Esophagus squamous epithelium (tissue), 4 donors: ENCODE data around the gene SERINC3.

Source experiments
- POLR2A ChIP-seq, 4 donors: fragments of 450-650 bp; IDR thresholded peaks; one replicate each; pipeline ENCODE4 v1.6.1; 2017; ENCODE audit warnings: antibody characterized with exemption in 4 of 4, mild to moderate bottlenecking in 4 of 4, moderate library complexity in 3 of 4
- TF ChIP-seq, protein P1 (sequence below), 6 experiments: fragments of 450-650 bp in 4 of 6; fragments of 200-600 bp in 2 of 6; sonication (generic) in 2 of 6; IDR thresholded peaks; one replicate each; pipeline ENCODE4 v1.5.1; 2016 to 2019; ENCODE audit warnings: antibody characterized with exemption in 6 of 6, mild to moderate bottlenecking in 4 of 6, moderate library complexity in 4 of 6

DNA sequence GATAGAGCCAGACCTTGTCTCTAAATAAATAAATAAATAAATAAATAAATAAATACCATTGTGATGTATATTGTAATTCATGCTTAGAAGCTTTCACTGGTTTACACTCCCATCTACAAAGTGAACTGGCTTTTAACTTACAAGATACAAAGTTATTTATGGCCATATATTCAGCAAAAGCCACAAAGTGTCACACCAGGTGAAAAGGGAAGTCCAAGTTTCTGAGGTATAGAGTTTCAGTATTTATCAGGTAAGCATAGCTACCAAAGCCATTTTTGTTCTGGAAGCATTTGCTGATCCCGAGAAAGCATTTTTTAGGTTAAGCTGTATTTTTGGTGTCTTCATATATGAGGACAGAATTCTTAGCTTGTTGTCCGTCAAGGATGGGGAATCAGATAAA is 38.4 kb upstream of the SERINC3 start:
- TF ChIP-seq, protein P1, sequence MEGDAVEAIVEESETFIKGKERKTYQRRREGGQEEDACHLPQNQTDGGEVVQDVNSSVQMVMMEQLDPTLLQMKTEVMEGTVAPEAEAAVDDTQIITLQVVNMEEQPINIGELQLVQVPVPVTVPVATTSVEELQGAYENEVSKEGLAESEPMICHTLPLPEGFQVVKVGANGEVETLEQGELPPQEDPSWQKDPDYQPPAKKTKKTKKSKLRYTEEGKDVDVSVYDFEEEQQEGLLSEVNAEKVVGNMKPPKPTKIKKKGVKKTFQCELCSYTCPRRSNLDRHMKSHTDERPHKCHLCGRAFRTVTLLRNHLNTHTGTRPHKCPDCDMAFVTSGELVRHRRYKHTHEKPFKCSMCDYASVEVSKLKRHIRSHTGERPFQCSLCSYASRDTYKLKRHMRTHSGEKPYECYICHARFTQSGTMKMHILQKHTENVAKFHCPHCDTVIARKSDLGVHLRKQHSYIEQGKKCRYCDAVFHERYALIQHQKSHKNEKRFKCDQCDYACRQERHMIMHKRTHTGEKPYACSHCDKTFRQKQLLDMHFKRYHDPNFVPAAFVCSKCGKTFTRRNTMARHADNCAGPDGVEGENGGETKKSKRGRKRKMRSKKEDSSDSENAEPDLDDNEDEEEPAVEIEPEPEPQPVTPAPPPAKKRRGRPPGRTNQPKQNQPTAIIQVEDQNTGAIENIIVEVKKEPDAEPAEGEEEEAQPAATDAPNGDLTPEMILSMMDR (IDR thresholded peaks at IDR 0.05) = no peak
- TF ChIP-seq POLR2A (IDR thresholded peaks at IDR 0.05) = no peak
